NK-92 treated with Interleukin-12 subunit alpha and Interleukin-12 subunit beta, amount 100 ng/mL, for 24 hours (cell line): ENCODE data around the gene C5.
"Not testable (repeated sequence)": the region's sequence is repeated elsewhere in the genome, so short reads cannot be mapped to it uniquely, and the experiment has no call there.

Source experiments
- DNase-seq: peaks from one replicate; lab custom pipeline; 2025; lab: John Stamatoyannopoulos, UW

The C5 gene

GRCh38 chr9:120979797-120980196 lies 70.3 kb downstream of the C5 start:
- no peak for DNase-seq

GRCh38 chr9:120978987-120979386 lies 71.1 kb downstream of the C5 start:
- DNase-seq = no peak

- DNase-seq = no peak
These were observed 72.8 kb downstream of the C5 start for GRCh38 chr9:120977321-120977720.

GRCh38 chr9:120974921-120975320 lies 75.2 kb downstream of the C5 start:
- DNase-seq = no peak

- DNase-seq = no peak
These were observed 75.9 kb downstream of the C5 start for GRCh38 chr9:120974181-120974580.

GRCh38 chr9:120971938-120972337 lies 78.1 kb downstream of the C5 start:
- no peak for DNase-seq

GRCh38 chr9:120971471-120971870 lies 78.6 kb downstream of the C5 start:
- not testable (repeated sequence) for DNase-seq

GRCh38 chr9:120970244-120970643 lies 79.8 kb downstream of the C5 start:
- no peak for DNase-seq

- no peak for DNase-seq
These were observed 84.1 kb downstream of the C5 start for GRCh38 chr9:120966013-120966369.

GRCh38 chr9:120965344-120966012 lies 84.6 kb downstream of the C5 start:
- no peak for DNase-seq

GRCh38 chr9:120961936-120962335 lies 88.1 kb downstream of the C5 start:
- DNase-seq = no peak

- DNase-seq = no peak
These were observed 90.1 kb downstream of the C5 start for GRCh38 chr9:120960001-120960400.

GRCh38 chr9:120956862-120957261 lies 93.2 kb downstream of the C5 start:
- no peak for DNase-seq

GRCh38 chr9:120951960-120952618 lies 98.0 kb downstream of the C5 start:
- no peak for DNase-seq

- DNase-seq = no peak
These were observed 99.4 kb downstream of the C5 start for GRCh38 chr9:120950421-120951388.

GRCh38 chr9:120949290-120949689 lies 100.8 kb downstream of the C5 start:
- no peak for DNase-seq

GRCh38 chr9:120948824-120949223 lies 101.3 kb downstream of the C5 start:
- DNase-seq = no peak

GRCh38 chr9:120947222-120947621 lies 102.9 kb downstream of the C5 start:
- no peak for DNase-seq

GRCh38 chr9:120946259-120946658 lies 103.8 kb downstream of the C5 start:
- DNase-seq = no peak

- no peak for DNase-seq
These were observed 105.1 kb downstream of the C5 start for GRCh38 chr9:120944948-120945347.

GRCh38 chr9:120944434-120944843 lies 105.6 kb downstream of the C5 start:
- no peak for DNase-seq

GRCh38 chr9:120942186-120943001 lies 107.7 kb downstream of the C5 start:
- DNase-seq = no peak
